ENCODE results near the gene ADAMTS17.

ADAMTS17 gene

DNA sequence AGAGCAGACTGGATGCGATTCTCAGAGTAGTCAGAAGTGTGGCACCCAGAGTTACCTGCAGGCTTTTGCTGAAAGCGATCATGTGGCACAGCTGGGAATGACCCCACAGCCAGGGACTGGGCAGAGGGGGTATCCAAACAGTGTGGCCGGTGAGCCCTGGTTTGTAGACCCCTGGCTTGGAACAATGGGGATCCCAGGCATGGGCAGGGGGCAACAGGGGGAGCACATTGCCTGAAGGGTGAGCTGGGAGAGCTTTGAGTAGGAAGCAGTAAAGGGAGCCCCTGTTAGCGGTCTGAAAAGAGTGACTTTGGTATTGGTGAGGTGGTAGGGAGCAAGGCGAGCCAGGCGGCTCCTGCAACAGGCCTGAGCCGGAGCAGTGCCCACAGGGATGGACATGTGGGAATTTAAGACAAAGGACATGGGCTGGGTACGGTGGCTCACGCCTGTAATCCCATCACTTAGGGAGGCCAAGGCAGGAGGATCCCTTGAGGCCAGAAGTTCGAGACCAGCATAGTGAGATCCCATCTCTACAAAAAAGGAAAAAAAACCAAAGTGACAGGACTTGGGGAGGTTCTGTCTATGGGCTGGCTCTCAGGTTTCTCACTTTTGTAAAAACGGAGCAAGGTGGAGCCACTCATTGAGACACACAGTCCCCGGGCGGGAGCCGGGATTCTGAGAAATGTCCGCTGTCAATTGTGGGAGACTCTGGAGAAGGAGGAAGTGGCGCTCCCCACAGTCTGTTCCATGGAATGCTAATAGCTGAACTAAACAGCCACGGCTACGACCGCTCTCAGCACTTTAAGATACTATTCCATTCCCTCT lies 384.7 kb downstream of the ADAMTS17 start:
- no peak overlapping the region for H3K4me3 ChIP-seq (replicated peaks; ENCODE audit: low read depth, low read length)
- TF ChIP-seq, protein P1, sequence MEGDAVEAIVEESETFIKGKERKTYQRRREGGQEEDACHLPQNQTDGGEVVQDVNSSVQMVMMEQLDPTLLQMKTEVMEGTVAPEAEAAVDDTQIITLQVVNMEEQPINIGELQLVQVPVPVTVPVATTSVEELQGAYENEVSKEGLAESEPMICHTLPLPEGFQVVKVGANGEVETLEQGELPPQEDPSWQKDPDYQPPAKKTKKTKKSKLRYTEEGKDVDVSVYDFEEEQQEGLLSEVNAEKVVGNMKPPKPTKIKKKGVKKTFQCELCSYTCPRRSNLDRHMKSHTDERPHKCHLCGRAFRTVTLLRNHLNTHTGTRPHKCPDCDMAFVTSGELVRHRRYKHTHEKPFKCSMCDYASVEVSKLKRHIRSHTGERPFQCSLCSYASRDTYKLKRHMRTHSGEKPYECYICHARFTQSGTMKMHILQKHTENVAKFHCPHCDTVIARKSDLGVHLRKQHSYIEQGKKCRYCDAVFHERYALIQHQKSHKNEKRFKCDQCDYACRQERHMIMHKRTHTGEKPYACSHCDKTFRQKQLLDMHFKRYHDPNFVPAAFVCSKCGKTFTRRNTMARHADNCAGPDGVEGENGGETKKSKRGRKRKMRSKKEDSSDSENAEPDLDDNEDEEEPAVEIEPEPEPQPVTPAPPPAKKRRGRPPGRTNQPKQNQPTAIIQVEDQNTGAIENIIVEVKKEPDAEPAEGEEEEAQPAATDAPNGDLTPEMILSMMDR (IDR thresholded peaks at IDR 0.05; ENCODE audit: low read length, missing control alignments) = no peak
- DNase-seq (ENCODE audit: low read depth) = no peak

DNA sequence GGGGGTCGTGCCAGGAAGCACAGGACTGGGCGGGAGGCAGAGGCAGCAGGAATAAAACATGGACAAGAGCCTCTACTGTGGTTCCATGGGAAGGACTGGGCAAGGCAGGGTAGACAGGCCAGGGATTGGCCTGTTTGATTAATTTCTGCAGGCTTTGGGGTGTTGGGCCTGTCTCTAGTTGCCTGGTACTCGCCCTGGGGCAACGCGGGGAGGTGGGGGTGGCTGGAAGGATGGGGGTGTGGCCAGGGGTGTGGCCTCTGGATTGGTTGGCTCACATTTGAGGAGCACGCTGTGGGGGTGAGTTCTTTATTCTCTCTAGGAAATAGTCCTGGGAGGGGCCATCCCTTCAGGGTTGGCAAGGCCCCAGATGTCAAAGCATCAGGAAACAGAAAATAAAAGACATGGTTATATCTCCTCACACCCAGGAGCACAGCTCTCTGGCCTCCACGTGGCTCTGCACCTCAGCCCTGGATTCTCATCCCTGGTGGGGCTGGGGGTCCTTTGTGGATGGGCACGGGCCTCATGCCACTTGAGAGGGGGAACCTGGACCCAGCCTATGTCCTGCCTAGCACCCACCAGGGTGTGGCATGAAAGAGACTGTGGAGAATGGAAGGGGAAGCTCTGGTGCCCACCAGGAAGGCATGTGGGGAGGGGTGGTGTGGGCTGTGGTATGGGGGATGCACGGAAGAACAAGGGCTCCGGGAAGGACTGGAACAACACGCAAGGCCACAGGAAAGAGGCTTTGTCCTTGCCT lies 385.6 kb downstream of the ADAMTS17 start:
- TF ChIP-seq, protein P1 (IDR thresholded peaks at IDR 0.05; ENCODE audit: low read length, missing control alignments) = no peak
- DNase-seq (ENCODE audit: low read depth) = no peak
- no peak overlapping the region for H3K4me3 ChIP-seq (replicated peaks; ENCODE audit: low read depth, low read length)

DNA sequence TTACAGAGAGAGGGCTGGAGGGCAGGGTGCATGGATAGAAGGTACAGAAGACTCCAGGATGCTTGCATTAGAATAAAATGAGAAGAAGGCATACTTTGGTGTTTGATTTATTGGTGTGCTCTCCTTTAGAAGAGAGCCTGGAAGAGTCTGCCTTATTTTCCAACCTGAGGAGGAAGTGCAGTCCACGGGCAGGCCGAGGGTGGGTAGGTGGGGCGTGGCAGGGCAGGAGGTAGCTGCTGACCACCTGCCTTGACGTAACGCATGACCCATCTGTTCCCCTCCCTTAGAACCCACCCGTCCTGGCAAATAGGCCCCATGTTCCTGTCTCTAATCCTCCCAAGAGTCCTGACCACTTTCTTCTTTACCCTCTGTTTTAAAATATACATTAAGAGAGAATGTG lies 386.2 kb downstream of the ADAMTS17 start:
- TF ChIP-seq, protein P1 (IDR thresholded peaks at IDR 0.05; ENCODE audit: low read length, missing control alignments) = no peak
- no peak for DNase-seq (ENCODE audit: low read depth)
- no peak overlapping the region for H3K4me3 ChIP-seq (replicated peaks; ENCODE audit: low read depth, low read length)

DNA sequence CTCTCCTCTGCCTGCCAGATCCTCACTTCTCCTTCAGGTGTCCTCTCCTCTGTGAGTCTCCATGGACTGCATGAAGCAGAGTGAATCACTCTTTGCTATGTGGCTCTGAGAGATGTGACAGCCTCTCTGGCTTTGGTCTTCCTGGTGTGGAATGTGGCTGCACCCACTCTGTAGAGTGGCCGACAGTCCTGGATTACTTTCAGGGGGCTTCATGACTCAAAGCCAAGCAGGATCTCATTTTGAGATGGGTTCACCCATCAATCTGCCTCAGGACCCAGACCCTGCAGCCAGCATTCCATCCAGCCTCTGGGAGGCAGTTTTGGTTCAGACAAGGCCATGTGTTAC lies 386.6 kb downstream of the ADAMTS17 start:
- no peak for DNase-seq (ENCODE audit: low read depth)
- H3K4me3 ChIP-seq (replicated peaks; ENCODE audit: low read depth, low read length) = no peak overlapping the region
- TF ChIP-seq, protein P1 (IDR thresholded peaks at IDR 0.05; ENCODE audit: low read length, missing control alignments) = no peak

DNA sequence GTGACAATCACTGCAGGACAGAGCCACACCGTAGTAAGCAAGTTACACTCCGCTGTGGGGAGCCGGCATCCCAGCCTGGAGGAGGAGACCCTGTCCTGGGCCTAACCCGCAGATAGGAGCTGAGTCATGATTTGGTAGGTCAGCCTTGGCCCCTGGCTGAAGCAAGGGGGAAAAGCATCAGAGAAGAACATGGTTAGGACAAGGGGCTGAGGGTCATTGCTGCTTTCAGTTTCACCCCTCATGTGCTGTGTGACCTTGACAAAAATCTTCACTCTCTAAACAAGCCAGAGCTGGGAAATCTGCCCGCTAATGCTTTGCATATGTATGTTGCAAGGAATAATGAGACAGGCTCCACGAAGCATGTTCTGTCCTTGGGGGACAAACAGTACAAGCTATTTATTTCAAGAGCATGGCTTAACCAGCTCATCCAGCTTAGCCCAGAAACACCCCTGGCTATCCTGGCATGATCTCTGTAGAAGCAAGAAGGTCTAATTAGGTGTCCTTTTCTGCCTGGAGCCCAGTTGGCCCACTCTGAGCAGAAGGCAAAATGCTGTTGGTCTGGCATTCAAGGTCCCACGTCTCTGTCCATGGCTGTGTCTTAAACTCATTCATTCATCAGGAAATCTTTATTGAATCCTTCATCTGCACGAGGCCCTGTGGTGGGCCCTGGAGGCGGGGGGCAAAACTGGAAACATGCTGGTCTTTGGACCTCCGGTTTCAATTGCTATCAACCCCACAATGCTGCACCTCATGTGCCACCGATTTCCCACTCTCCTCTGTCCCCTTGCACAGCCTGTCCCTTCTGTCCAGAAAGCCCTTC lies 387.2 kb downstream of the ADAMTS17 start:
- peak; percentile 24 for DNase-seq (ENCODE audit: low read depth)

DNA sequence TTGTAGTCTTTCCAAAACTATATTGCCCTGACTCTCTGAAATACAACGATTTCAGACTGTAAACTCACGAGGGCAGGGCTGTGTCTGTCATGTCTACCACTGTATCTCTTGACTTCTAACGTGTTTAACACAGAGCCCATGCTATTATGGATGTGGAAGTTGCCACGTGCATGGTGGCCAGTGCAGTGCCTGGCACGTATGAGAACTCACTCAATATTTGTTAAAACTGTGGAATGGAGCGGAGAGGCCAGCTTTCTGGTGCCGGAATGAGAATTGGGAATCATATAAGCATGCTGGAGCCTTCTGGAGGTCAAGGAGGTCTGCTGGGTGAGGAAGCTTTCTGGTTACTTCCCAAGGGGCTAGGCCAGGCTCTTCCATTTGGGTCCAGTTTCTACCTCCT lies 387.9 kb downstream of the ADAMTS17 start:
- no peak overlapping the region for H3K4me3 ChIP-seq (replicated peaks; ENCODE audit: low read depth, low read length)
- TF ChIP-seq, protein P1 (IDR thresholded peaks at IDR 0.05; ENCODE audit: low read length, missing control alignments) = no peak
- no peak for DNase-seq (ENCODE audit: low read depth)

More for the DNA sequence above, 387.2 kb downstream of the ADAMTS17 start:
- TF ChIP-seq, protein P1 (IDR thresholded peaks at IDR 0.05; ENCODE audit: low read length, missing control alignments) = no peak
- no peak overlapping the region for H3K4me3 ChIP-seq (replicated peaks; ENCODE audit: low read depth, low read length)
